GM19372 (cell line): ENCODE measurements around the gene CCR3.
"Not testable (repeated sequence)": the region's sequence is repeated elsewhere in the genome, so short reads cannot be mapped to it uniquely, and the experiment has no call there.

Experiments
- ATAC-seq: cut with Tn5 transposase; IDR thresholded peaks from one replicate; pipeline ENCODE4 v1.9.1; 2021; ENCODE audit warnings: mild to moderate bottlenecking, low read depth, moderate library complexity; ENCODE audit not compliant: unreplicated experiment

CCR3 gene

DNA sequence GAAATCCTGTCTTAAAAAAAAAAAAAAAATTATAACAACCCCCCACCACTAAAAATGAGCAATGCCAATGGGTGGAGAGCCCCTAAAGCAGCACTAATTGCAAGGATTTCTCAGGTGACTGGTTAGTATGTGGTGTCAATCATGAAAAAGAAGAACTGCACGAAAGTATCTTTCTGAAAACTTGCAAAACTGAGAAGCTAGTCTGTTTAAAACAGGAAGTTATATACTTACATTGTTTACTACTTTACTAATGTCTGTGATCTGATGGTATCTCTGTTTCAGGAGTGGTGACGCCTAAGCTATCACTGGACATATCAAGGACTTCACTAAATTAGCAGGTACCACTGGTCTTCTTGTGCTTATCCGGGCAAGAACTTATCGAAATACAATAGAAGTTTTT, at the start of gene CCR3:
TSS of gene CCR3 (plus strand) at position 341 of the 400 bp plus-strand sequence. CDS start 22,699 bp downstream, outside the sequence.
- ATAC-seq = no peak

GRCh38 chr3:46192939-46193338, 49.3 kb upstream of the CCR3 start:
- ATAC-seq = no peak

DNA sequence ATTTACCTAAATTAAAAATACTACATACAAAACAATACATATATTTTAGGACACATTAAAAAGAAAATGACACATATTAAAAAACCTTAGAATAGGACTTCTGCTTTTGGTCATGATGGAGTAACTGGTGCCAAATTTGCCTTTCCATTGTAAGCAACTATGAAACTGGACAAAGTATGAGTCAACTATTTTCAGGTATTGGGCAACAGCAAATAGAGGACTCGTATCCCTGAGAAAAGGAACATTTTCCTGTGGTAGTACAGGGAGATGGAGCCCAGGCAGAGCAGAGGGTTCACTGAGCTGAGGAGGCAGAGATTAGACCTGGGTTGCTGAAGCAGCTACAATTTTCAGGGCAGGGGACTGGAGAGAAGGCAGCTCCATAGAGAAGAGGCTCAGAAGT, 48.8 kb upstream of the CCR3 start:
- no peak for ATAC-seq

DNA sequence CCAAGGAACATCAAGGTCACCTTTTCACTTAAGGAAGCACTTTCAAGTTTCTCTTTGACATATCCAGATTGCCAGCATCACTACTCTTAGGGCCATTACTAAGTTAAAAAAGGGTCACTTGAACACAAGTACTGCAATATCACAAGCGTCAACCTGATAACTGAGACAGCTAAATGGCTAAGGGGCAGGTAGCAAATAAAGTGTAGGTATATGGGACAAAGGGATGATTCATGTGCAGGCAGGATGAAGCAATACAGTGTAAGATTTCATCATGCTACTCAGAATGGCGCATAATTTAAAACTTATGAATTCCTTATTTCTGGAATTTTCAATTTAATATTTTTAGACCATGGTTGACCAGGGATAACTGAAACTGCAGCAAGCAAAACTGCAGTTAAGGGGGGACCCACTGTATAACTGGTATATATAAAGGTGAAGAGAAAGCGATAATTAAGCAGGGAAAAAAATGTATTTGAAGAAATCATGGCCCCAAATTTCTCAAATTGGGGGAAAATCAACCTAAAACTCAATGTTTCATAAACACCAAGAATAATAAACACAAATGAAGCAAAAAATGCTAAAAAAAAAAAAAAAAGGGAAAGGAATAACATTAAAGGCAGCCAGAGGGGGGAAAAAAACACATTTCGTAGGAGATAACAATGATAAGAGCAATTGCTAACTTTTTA, 47.2 kb upstream of the CCR3 start:
- ATAC-seq = no peak

GRCh38 chr3:46196261-46196957, 45.9 kb upstream of the CCR3 start:
- no peak for ATAC-seq

DNA sequence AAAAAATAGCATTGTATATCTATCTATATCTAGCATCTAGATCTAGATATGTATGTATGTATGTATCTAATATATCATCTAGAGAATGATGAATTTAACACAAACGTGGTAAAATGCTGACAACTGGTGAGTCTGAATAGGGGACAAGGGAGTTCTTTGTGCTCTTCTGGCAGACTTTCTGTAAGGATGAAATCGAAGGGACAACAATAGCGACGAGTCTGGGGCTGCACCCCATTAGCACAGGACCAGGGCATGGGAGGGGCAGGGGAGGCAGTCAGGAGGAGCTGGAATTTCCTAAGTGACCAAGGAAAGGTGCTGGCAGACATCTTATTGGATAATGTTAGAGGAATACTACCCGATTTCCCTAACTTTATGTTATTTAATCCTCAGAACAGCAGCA, 42.0 kb upstream of the CCR3 start:
- ATAC-seq = no peak

DNA sequence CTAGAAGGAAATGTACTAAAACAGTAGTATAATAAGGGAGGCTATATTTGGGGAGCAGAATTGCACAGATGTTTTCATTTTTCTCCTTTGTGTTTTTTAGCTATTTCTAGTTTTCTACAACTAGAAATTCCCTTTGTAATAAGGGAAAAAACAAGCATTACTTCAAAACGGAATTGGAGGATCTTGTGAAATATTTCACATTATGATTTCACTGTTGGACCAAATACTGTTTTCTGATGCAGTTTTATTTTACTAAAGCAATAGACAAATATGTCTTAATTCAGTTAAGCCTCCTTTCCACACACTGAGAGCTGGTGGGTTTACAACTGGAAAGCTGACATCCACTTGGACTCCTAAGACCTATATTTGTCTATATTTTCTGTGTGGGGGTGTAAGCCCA, 41.5 kb upstream of the CCR3 start:
- no peak for ATAC-seq

- no peak for ATAC-seq
Observed at GRCh38 chr3:46202535-46202934, 39.7 kb upstream of the CCR3 start.

DNA sequence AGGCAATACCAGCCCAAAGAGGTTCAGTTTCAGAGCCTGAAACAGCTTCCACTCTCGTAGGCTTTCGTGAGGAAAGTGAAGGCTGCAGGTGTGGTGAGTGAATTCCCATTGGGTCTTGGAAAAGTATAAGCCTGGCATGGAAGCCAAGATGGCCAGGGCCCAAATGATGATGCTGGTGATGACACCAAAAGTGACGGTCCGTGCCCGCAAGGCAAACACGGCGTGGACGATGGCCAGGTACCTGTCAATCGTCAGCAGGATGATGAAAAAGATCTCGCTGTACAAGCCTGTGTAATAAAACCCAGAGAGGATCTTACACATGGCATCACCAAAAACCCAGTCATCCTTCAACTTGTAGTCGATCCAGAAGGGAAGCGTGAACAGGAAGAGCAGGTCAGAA, 38.6 kb upstream of the CCR3 start:
- ATAC-seq = no peak

- ATAC-seq = no peak
Observed at GRCh38 chr3:46205286-46205960, 36.8 kb upstream of the CCR3 start.

DNA sequence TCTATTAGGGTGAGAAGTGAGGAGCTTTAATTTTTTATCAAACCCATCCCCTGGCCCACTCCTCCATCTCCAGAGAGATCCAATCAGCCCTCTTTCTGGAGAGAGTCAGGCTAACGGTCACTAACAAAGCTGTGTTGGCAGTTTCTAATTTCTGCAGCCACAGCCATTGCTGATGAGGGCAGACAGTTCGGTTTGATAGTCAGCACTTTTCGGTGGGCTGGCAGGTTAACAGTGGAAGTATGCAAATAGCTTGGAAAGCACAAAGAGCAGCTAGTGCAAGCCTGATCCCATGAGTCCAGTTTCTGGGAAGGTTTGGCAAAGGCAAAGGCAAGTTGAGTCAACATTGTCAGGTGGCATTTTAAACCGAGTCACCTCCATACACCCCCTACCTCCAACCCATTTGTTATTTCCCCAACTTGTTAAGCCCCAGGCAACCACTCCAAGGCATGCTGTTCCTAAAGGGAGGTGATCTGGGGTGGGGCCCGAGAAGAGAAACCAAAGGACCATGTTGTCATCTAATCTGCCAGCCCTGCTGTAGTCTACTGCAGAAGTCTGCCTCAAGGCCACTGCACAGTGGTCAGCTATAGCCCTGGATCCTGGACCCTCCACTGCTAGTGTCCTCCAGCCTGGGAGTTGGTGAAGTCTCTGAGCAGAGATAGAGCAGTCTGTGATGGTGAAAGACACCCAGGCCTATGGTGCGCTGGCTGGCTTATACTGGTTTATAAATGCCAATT, 35.8 kb upstream of the CCR3 start:
- no peak for ATAC-seq

DNA sequence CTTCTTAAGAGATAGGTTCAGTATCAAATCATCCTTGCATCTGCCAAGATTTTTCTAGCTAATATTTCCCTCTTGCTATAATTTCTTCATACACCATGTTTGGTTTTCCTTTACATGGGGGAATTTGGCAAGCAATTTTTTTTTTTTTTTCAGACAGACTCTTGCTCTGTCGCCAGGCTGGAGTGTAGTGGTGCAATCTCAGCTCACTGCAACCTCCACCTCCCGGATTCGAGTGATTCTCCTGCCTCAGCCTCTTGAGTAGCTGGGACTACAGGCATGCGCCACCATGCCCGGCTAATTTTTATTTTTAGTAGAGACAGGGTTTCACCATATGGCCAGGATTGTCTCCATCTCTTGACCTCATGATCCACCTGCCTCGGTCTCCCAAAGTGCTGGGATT, 34.7 kb upstream of the CCR3 start:
- ATAC-seq = not testable (repeated sequence)

GRCh38 chr3:46208167-46208704, 34.0 kb upstream of the CCR3 start, which contains the start of gene CCR1:
Gene CCR1, minus strand, starts transcription at chr3:46208313. Its CDS starts 4,000 bp downstream, at chr3:46204313.
- ATAC-seq = no peak

GRCh38 chr3:46209053-46209452, 33.2 kb upstream of the CCR3 start:
- ATAC-seq = no peak

GRCh38 chr3:46209746-46210470, 32.4 kb upstream of the CCR3 start:
- no peak for ATAC-seq

DNA sequence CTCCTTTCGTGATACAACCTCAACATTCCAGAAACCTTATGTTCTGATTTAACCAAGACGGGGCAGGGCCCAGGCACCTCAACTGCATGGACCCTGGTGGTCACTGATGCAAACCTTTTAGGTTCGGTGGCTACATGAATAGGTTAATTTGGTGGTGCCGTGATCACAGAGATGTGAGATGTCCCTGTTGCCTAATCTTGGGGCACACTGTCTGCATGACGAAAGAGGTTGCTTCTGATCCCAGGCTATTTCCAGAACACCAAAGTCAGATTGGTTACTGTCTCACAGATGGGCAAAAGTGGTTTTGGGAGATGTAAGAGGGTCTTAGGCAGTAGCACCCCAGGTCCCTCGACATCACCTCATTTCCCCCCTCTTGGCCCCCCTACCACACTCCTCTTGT, 30.2 kb upstream of the CCR3 start:
- no peak for ATAC-seq

GRCh38 chr3:46213201-46213600, 29.1 kb upstream of the CCR3 start:
- ATAC-seq = no peak

DNA sequence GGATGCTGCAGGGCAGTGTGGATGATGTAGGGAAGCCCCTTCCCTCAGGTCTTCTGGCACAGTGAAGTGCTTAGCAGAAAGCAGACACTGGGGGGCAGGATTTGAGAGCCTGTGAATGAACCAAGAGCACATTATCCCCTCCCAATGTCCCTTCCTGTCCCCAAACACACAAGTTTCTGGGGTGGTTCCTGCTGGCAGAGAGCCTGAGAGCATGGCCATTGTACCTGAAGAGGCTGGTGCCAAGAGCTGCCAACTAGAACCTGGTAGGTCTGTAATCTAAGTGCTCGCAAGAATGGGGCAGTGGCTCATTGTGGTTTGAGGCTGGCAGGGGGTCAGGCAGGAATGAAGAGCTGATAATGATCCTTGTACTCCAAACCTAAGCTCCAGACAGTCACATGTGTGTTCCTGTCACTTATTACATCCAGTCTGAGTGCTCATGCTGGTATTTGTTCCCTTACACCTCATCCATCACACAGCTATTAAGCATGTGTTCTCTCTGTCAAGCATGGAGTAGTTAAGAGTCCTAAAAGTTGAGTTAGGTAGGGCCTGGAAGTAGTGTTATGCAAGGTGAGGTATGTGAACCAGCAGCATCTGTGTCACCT, 27.4 kb upstream of the CCR3 start:
- ATAC-seq = no peak

GRCh38 chr3:46215810-46216414, 26.3 kb upstream of the CCR3 start:
- ATAC-seq = no peak
